Central memory CD8-positive, alpha-beta T cell (primary cell): Measurements from ENCODE around the gene SIGLEC7.
A peak's percentile ranks its signal among the peaks of the same experiment; 100 is the strongest.

Experiments used
- ATAC-seq: fragments of 150-1000 bp; cut with Tn5 transposase; replicated peaks from 2 replicates; pipeline ENCODE4 v1.10.0; 2022; ENCODE audit warnings: mild to moderate bottlenecking, moderate FRiP score, moderate number of reproducible peaks; ENCODE audit not compliant: poor library complexity, severe bottlenecking; ENCODE audit errors: extremely low read depth
- DNase-seq, 2 donors: peaks; one replicate each; pipeline ENCODE4 v3.0.0; 2021; ENCODE audit warnings: low spot score in 2 of 2
- H3K27ac Mint-ChIP-seq: one replicate; pipeline ENCODE4 v1.8.0; 2022; ENCODE audit warnings: low read depth, mild to moderate bottlenecking, moderate library complexity, mixed read lengths
- H3K27me3 Mint-ChIP-seq: one replicate; pipeline ENCODE4 v1.8.0; 2022; ENCODE audit warnings: mixed read lengths
- H3K36me3 Mint-ChIP-seq: one replicate; pipeline ENCODE4 v1.8.0; 2022; ENCODE audit warnings: mild to moderate bottlenecking, moderate library complexity, mixed read lengths; ENCODE audit not compliant: insufficient read depth
- H3K4me1 Mint-ChIP-seq: one replicate; pipeline ENCODE4 v1.8.0; 2022; ENCODE audit warnings: mixed read lengths
- H3K4me3 Mint-ChIP-seq: one replicate; pipeline ENCODE4 v1.8.0; 2022; ENCODE audit warnings: mild to moderate bottlenecking, moderate library complexity, mixed read lengths
- H3K9me3 Mint-ChIP-seq: one replicate; pipeline ENCODE4 v1.8.0; 2022; ENCODE audit warnings: mixed read lengths

SIGLEC7 gene

DNA sequence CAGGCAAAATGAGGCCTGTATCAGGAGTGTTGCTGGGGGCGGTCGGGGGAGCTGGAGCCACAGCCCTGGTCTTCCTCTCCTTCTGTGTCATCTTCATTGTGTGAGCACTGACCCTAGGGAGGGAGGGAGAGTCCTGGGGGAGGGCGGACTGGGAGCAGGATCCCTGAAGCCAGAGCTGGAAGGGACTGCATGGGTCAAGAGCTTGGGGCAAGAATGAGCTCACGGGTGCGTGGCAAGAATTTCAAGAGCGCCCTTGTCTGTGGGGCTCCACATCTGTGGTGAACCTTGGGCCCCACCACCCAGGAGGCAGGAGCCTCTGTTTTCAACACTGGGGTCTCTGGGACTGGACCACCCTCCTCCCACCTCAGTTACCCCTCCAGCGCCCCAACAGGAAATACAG lies 4.7 kb downstream of the SIGLEC7 start:
- peaks cover 3% of the 10 kb centered on the region for H3K36me3 Mint-ChIP-seq
- H3K4me1 Mint-ChIP-seq = peaks cover 29% of the 10 kb centered on the region
- no peak overlapping the region for H3K4me3 Mint-ChIP-seq
- peaks cover 6% of the 10 kb centered on the region for H3K9me3 Mint-ChIP-seq
- H3K27me3 Mint-ChIP-seq = no peaks in the 10 kb centered on the region
- ATAC-seq (no peak), DNase-seq (no peak)
- peak overlapping the region; percentile 79 for H3K27ac Mint-ChIP-seq

GRCh38 chr19:51147663-51148062 lies 5.6 kb downstream of the SIGLEC7 start:
- H3K4me1 Mint-ChIP-seq = peaks cover 29% of the 10 kb centered on the region
- no peak for ATAC-seq
- no peaks in the 10 kb centered on the region for H3K27me3 Mint-ChIP-seq
- H3K9me3 Mint-ChIP-seq = peaks cover 6% of the 10 kb centered on the region
- peaks cover 3% of the 10 kb centered on the region for H3K36me3 Mint-ChIP-seq
- no peak for DNase-seq
- H3K4me3 Mint-ChIP-seq = no peak overlapping the region
- peak overlapping the region; percentile 79 for H3K27ac Mint-ChIP-seq

GRCh38 chr19:51148580-51148979 lies 6.5 kb downstream of the SIGLEC7 start:
- Mint-ChIP-seq H3K4me3 (no peak overlapping the region), H3K27ac (no peak overlapping the region), H3K4me1 (peaks cover 29% of the 10 kb centered on the region), H3K36me3 (peaks cover 3% of the 10 kb centered on the region), H3K27me3 (no peaks in the 10 kb centered on the region), H3K9me3 (peaks cover 6% of the 10 kb centered on the region)
- ATAC-seq (no peak), DNase-seq (no peak)

- no peak for ATAC-seq
Observed at GRCh38 chr19:51150627-51151026, 8.5 kb downstream of the SIGLEC7 start.

GRCh38 chr19:51156710-51157109 lies 14.6 kb downstream of the SIGLEC7 start:
- Mint-ChIP-seq H3K36me3 (no peaks in the 10 kb centered on the region), H3K9me3 (no peaks in the 10 kb centered on the region), H3K4me1 (peaks cover 12% of the 10 kb centered on the region), H3K27me3 (no peaks in the 10 kb centered on the region), H3K4me3 (no peak overlapping the region), H3K27ac (no peak overlapping the region)
- ATAC-seq (no peak), DNase-seq (no peak)

More at GRCh38 chr19:51150627-51151026, 8.5 kb downstream of the SIGLEC7 start:
- no peak overlapping the region for H3K4me3 Mint-ChIP-seq
- no peaks in the 10 kb centered on the region for H3K27me3 Mint-ChIP-seq
- H3K4me1 Mint-ChIP-seq = peaks cover 24% of the 10 kb centered on the region
- no peak for DNase-seq
- H3K9me3 Mint-ChIP-seq = peaks cover 6% of the 10 kb centered on the region
- peak overlapping the region; percentile 9 for H3K27ac Mint-ChIP-seq
- H3K36me3 Mint-ChIP-seq = peaks cover 3% of the 10 kb centered on the region

DNA sequence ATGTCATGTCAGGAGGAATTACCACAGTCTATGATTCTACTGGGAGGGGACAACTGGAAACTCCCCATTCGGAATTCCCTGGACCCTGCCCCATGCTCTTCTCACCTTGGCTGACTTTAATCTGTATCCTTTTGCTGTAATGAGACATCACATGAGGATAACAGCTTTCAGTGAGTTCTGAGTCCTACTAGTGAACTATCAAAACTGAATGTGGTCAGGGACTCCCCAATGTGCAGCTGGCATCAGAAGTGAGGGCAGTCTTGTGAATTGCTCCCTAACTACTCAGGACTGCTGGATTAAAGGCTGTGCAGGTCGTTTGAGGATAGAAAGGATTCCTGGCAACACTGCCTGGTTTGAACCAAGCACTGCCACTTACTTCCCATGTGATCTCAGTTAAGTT lies 15.2 kb downstream of the SIGLEC7 start:
- H3K27ac Mint-ChIP-seq = no peak overlapping the region
- H3K4me3 Mint-ChIP-seq = no peak overlapping the region
- ATAC-seq (no peak), DNase-seq (no peak)
- no peaks in the 10 kb centered on the region for H3K36me3 Mint-ChIP-seq
- no peaks in the 10 kb centered on the region for H3K27me3 Mint-ChIP-seq
- no peaks in the 10 kb centered on the region for H3K9me3 Mint-ChIP-seq
- H3K4me1 Mint-ChIP-seq = peaks cover 12% of the 10 kb centered on the region

DNA sequence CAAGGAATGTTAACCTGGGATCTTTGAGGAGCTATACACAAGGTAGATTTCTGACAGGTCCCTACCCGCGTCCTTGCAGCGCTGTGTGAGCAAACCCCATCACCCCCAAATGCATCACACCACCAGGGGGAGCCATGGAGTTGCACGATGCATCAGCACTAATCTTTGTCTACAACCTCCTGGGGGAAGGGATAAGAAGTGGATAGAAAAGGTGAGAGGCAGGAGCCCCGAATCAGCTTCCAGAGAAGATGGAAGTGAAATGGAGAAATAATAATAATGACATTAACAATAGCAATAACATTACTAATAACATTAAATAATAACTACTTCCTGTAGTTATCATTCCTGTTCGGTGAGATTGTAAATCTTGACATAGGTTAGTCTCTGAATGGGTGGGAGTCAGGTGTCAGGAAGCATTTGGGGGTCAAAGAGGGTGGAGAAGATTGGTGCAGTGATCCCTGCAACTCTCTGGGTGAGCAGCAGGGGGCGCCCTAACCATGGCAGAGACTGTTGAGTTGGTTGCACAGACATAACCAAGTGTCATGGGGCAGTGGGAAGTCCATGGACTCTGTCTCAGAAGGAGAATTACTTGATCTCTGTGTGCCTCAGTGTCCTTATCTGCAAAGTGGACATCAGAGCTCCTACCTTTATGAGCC lies 16.5 kb downstream of the SIGLEC7 start:
- Mint-ChIP-seq H3K36me3 (no peaks in the 10 kb centered on the region), H3K9me3 (no peaks in the 10 kb centered on the region), H3K27me3 (no peaks in the 10 kb centered on the region), H3K27ac (peak overlapping the region; percentile 19), H3K4me1 (peaks cover 12% of the 10 kb centered on the region), H3K4me3 (no peak overlapping the region)
- DNase-seq = peak; percentile 51 to 67
- ATAC-seq = peak; percentile 49

GRCh38 chr19:51159656-51160055 lies 17.6 kb downstream of the SIGLEC7 start:
- Mint-ChIP-seq H3K9me3 (no peaks in the 10 kb centered on the region), H3K27me3 (no peaks in the 10 kb centered on the region), H3K27ac (no peak overlapping the region), H3K4me3 (no peak overlapping the region), H3K4me1 (peaks cover 12% of the 10 kb centered on the region), H3K36me3 (no peaks in the 10 kb centered on the region)
- no peak for DNase-seq
- ATAC-seq = no peak

GRCh38 chr19:51161266-51161665 lies 19.2 kb downstream of the SIGLEC7 start:
- H3K9me3 Mint-ChIP-seq = no peaks in the 10 kb centered on the region
- H3K4me1 Mint-ChIP-seq = peaks cover 12% of the 10 kb centered on the region
- DNase-seq = no peak
- H3K27me3 Mint-ChIP-seq = no peaks in the 10 kb centered on the region
- H3K27ac Mint-ChIP-seq = no peak overlapping the region
- no peak overlapping the region for H3K4me3 Mint-ChIP-seq
- ATAC-seq = no peak
- H3K36me3 Mint-ChIP-seq = no peaks in the 10 kb centered on the region

DNA sequence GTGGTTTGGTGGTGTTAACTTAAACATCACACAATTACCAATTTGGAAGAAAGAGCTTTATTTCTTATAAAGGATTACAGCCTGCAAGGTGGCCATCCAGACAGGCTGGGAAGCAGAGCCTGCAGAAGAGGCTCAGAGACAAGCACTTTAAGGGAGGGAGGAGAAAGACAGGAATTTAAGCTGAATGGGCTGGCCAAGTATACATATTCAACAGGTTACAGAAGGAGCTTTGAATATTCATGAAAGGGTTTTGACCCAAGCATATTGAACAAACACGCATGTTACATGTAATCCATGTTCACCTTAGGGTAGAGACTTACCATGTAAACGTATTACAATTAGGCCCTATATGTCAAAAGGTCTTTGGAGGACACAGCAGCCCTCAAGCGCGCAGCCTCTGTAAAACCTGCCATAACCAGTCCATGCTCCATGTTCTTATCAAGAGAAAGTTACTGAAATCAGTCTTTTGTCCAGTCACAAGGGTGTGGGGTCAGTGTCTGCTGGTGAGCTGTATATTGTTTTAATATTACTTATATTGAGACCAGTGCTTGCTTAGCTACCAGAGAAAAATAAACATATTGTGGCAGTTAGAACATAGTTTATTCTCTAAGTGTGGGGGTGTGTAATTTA lies 19.9 kb downstream of the SIGLEC7 start:
- Mint-ChIP-seq H3K27ac (no peak overlapping the region), H3K4me3 (no peak overlapping the region), H3K4me1 (peaks cover 19% of the 10 kb centered on the region), H3K9me3 (no peaks in the 10 kb centered on the region), H3K36me3 (no peaks in the 10 kb centered on the region), H3K27me3 (no peaks in the 10 kb centered on the region)
- DNase-seq (no peak), ATAC-seq (no peak)

DNA sequence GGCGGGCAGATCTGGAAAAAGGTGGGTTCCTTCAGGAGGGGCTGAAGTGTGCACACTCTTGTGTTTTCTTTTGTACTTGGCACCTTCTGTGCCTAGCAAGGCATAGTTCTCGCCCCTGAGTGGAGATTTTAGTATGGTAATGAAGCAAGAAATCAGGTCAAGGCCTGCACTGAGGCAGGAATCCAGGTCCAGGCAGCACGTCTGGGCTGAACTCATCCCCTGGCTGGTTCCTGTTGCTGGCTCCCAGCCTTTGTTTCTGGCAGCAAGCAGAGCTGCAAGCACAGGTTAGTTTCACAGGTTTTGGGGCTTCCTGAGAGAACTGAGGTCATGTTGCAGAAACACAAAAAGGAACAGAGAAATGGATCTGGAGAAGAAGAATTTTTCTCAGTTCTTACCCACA lies 21.2 kb downstream of the SIGLEC7 start:
- H3K4me1 Mint-ChIP-seq = peaks cover 28% of the 10 kb centered on the region
- H3K27ac Mint-ChIP-seq = no peak overlapping the region

GRCh38 chr19:51164215-51164614 lies 22.1 kb downstream of the SIGLEC7 start:
- H3K4me1 Mint-ChIP-seq = peaks cover 29% of the 10 kb centered on the region

More for the DNA sequence above, 21.2 kb downstream of the SIGLEC7 start:
- Mint-ChIP-seq H3K9me3 (no peaks in the 10 kb centered on the region), H3K27me3 (no peaks in the 10 kb centered on the region), H3K4me3 (no peak overlapping the region), H3K36me3 (no peaks in the 10 kb centered on the region)
- DNase-seq (no peak), ATAC-seq (no peak)

GRCh38 chr19:51166846-51167490 lies 24.9 kb downstream of the SIGLEC7 start:
- peak in 1 of 2 donors; percentile 12 for DNase-seq
- no peaks in the 10 kb centered on the region for H3K27me3 Mint-ChIP-seq
- peaks cover 37% of the 10 kb centered on the region for H3K4me1 Mint-ChIP-seq
- H3K4me3 Mint-ChIP-seq = peak overlapping the region; percentile 81
- ATAC-seq = peak; percentile 92
- no peaks in the 10 kb centered on the region for H3K9me3 Mint-ChIP-seq
- peak overlapping the region; percentile 64 for H3K27ac Mint-ChIP-seq
- H3K36me3 Mint-ChIP-seq = no peaks in the 10 kb centered on the region

More at GRCh38 chr19:51164215-51164614, 22.1 kb downstream of the SIGLEC7 start:
- H3K27ac Mint-ChIP-seq = no peak overlapping the region
- no peaks in the 10 kb centered on the region for H3K36me3 Mint-ChIP-seq
- no peak overlapping the region for H3K4me3 Mint-ChIP-seq
- DNase-seq (no peak), ATAC-seq (no peak)
- H3K27me3 Mint-ChIP-seq = no peaks in the 10 kb centered on the region
- H3K9me3 Mint-ChIP-seq = no peaks in the 10 kb centered on the region
